Neural progenitor cell (in vitro differentiated cells): ENCODE results near the gene HDGFL2. TPM values are rescaled to one million over a fixed set of nuclear protein-coding genes. Genes with fewer than 3 reads are reported as not detected.

Experiments used
- DNase-seq: peaks from one replicate; pipeline ENCODE4 v3.0.0-alpha.2; 2016; ENCODE audit warnings: low spot score
- H2AFZ ChIP-seq: fragments of 200-600 bp; sonication (generic); replicated peaks from 2 replicates; pipeline ENCODE4 v1.6.1; 2016; ENCODE audit warnings: antibody characterized with exemption
- H3F3A ChIP-seq: fragments of 200-600 bp; sonication (generic); 2 replicates; pipeline ENCODE4 v1.6.1; 2016; ENCODE audit warnings: antibody characterized with exemption, low read depth
- H3K27ac ChIP-seq: fragments of 200-600 bp; sonication (generic); 2 replicates; pipeline ENCODE4 v1.5.1; 2016; ENCODE audit warnings: mild to moderate bottlenecking
- H3K27me3 ChIP-seq: fragments of 200-600 bp; sonication (generic); 2 replicates; pipeline ENCODE4 v1.6.1; 2016; ENCODE audit warnings: mild to moderate bottlenecking, moderate library complexity
- H3K36me3 ChIP-seq: fragments of 200-600 bp; sonication (generic); 2 replicates; pipeline ENCODE4 v1.5.1; 2016
- H3K4me1 ChIP-seq: fragments of 200-600 bp; sonication (generic); 2 replicates; pipeline ENCODE4 v1.6.1; 2016; ENCODE audit warnings: mixed run types
- H3K4me2 ChIP-seq: fragments of 200-600 bp; sonication (generic); 2 replicates; pipeline ENCODE4 v1.6.1; 2016
- H3K4me3 ChIP-seq: fragments of 200-600 bp; sonication (generic); 2 replicates; pipeline ENCODE4 v1.5.1; 2016
- H3K79me2 ChIP-seq: fragments of 200-600 bp; sonication (generic); 2 replicates; pipeline ENCODE4 v1.6.1; 2016; ENCODE audit warnings: low read depth
- H3K9ac ChIP-seq: fragments of 200-600 bp; sonication (generic); 2 replicates; pipeline ENCODE4 v1.6.1; 2016
- H3K9me3 ChIP-seq: fragments of 200-600 bp; sonication (generic); 2 replicates; pipeline ENCODE4 v1.5.1; 2016; ENCODE audit warnings: low read depth
- H4K20me1 ChIP-seq: fragments of 200-600 bp; sonication (generic); 2 replicates; pipeline ENCODE4 v1.6.1; 2016; ENCODE audit warnings: low read depth
- H3K27ac Mint-ChIP-seq: 3 replicates; pipeline ENCODE4 v1.8.0; 2021; ENCODE audit warnings: mixed read lengths
- H3K27me3 Mint-ChIP-seq: 2 replicates; pipeline ENCODE4 v1.8.0; 2022; ENCODE audit warnings: low read depth, mild to moderate bottlenecking, inconsistent platforms, moderate library complexity, mixed read lengths; ENCODE audit not compliant: insufficient read depth
- H3K36me3 Mint-ChIP-seq: 3 replicates; pipeline ENCODE4 v1.8.0; 2021; ENCODE audit warnings: mixed read lengths
- H3K4me1 Mint-ChIP-seq: 3 replicates; pipeline ENCODE4 v1.8.0; 2021; ENCODE audit warnings: mixed read lengths
- H3K4me3 Mint-ChIP-seq: 3 replicates; pipeline ENCODE4 v1.8.0; 2021; ENCODE audit warnings: mild to moderate bottlenecking, moderate library complexity, mixed read lengths
- H3K9me3 Mint-ChIP-seq: 3 replicates; pipeline ENCODE4 v1.8.0; 2020; ENCODE audit warnings: mixed read lengths
- EZH2 ChIP-seq: fragments of 200-600 bp; sonication (generic); IDR thresholded peaks from 2 replicates; pipeline ENCODE4 v1.6.1; 2017; ENCODE audit warnings: antibody characterized with exemption, mild to moderate bottlenecking, moderate library complexity
- EZH2phosphoT487 ChIP-seq: fragments of 200-600 bp; sonication (generic); IDR thresholded peaks from 2 replicates; pipeline ENCODE4 v1.6.1; 2017; ENCODE audit warnings: antibody characterized with exemption
- total RNA-seq: library from RNA; depleted of rRNA; stranded (reverse); fragments of >200 nt; gene quantifications from 2 replicates; pipeline ENCODE4 v1.2.3, GENCODE V29; 2015; ENCODE audit warnings: low replicate concordance
- TF ChIP-seq, protein P1 (sequence below): fragments of 200-600 bp; sonication (generic); IDR thresholded peaks from 2 replicates; pipeline ENCODE4 v1.5.1; 2017; ENCODE audit warnings: antibody characterized with exemption, mild to moderate bottlenecking

Gene HDGFL2
- total RNA-seq, 1 donor from 2014 or later = 36.0 TPM

DNA sequence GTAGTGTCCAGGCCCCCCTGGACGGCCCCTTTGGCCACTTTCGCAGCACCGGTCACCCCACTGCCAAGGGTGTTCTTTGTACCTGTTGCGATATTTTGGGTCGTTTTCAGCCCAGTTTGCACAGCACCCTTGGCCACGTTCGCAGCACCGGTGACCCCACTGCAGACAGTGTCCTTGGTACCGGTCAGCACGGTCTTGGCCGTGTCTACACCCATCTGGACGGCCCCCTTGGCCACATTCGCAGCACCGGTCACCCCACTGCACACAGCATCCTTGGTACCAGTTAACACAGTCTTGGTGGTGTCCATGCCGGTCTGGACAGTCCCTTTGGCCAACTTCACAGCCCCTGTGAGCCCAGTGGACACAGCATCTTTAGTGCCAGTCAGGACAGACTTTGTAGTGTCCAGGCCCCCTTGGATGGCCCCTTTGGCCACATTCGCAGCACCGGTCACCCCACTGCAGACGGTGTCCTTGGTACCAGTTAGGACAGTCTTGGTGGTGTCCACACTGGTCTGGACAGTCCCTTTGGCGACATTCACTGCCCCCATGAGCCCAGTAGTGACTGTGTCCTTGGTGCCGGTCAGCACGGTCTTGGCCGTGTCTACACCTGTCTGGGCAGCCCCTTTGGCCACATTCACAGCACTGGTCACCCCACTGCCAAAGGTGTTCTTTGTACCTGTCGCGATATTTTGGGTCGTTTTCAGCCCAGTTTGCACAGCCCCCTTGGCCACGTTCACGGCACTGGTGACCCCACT, 39.4 kb downstream of the HDGFL2 start:
- no peaks in the 10 kb centered on the region for H3K4me1 Mint-ChIP-seq

GRCh38 chr19:4512070-4512469, 40.0 kb downstream of the HDGFL2 start:
- H3K9me3 Mint-ChIP-seq = no peaks in the 10 kb centered on the region
- Histone ChIP-seq H3K27me3 (peaks cover 26% of the 10 kb centered on the region), H3K36me3 (no peaks in the 10 kb centered on the region), H3K4me2 (no peak overlapping the region), H3K4me1 (peaks cover 6% of the 10 kb centered on the region), H3F3A (no peaks in the 10 kb centered on the region), H2AFZ (no peak overlapping the region), H3K4me3 (no peak overlapping the region), H3K27ac (no peak overlapping the region), H3K9ac (no peak overlapping the region), H4K20me1 (no peaks in the 10 kb centered on the region), H3K79me2 (no peaks in the 10 kb centered on the region), H3K9me3 (no peaks in the 10 kb centered on the region)
- no peaks in the 10 kb centered on the region for H3K4me1 Mint-ChIP-seq
- DNase-seq = no peak
- H3K27ac Mint-ChIP-seq = no peak overlapping the region
- H3K27me3 Mint-ChIP-seq = peaks cover 13% of the 10 kb centered on the region
- no peak for TF ChIP-seq EZH2
- TF ChIP-seq, protein P1, sequence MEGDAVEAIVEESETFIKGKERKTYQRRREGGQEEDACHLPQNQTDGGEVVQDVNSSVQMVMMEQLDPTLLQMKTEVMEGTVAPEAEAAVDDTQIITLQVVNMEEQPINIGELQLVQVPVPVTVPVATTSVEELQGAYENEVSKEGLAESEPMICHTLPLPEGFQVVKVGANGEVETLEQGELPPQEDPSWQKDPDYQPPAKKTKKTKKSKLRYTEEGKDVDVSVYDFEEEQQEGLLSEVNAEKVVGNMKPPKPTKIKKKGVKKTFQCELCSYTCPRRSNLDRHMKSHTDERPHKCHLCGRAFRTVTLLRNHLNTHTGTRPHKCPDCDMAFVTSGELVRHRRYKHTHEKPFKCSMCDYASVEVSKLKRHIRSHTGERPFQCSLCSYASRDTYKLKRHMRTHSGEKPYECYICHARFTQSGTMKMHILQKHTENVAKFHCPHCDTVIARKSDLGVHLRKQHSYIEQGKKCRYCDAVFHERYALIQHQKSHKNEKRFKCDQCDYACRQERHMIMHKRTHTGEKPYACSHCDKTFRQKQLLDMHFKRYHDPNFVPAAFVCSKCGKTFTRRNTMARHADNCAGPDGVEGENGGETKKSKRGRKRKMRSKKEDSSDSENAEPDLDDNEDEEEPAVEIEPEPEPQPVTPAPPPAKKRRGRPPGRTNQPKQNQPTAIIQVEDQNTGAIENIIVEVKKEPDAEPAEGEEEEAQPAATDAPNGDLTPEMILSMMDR = no peak
- TF ChIP-seq EZH2phosphoT487 = no peak
- no peak overlapping the region for H3K4me3 Mint-ChIP-seq
- no peaks in the 10 kb centered on the region for H3K36me3 Mint-ChIP-seq

More for the DNA sequence above, 39.4 kb downstream of the HDGFL2 start:
- Histone ChIP-seq H3K9me3 (no peaks in the 10 kb centered on the region), H4K20me1 (no peaks in the 10 kb centered on the region), H3K27ac (no peak overlapping the region), H2AFZ (no peak overlapping the region), H3K27me3 (peaks cover 26% of the 10 kb centered on the region), H3K9ac (no peak overlapping the region), H3K4me2 (no peak overlapping the region), H3K4me3 (no peak overlapping the region), H3K36me3 (no peaks in the 10 kb centered on the region), H3F3A (no peaks in the 10 kb centered on the region), H3K79me2 (no peaks in the 10 kb centered on the region), H3K4me1 (peaks cover 1% of the 10 kb centered on the region)
- Mint-ChIP-seq H3K36me3 (no peaks in the 10 kb centered on the region), H3K27me3 (peaks cover 13% of the 10 kb centered on the region), H3K9me3 (no peaks in the 10 kb centered on the region), H3K4me3 (no peak overlapping the region), H3K27ac (no peak overlapping the region)
- TF ChIP-seq, protein P1 = no peak
- TF ChIP-seq EZH2phosphoT487 (no peak), EZH2 (no peak)
- DNase-seq = no peak

DNA sequence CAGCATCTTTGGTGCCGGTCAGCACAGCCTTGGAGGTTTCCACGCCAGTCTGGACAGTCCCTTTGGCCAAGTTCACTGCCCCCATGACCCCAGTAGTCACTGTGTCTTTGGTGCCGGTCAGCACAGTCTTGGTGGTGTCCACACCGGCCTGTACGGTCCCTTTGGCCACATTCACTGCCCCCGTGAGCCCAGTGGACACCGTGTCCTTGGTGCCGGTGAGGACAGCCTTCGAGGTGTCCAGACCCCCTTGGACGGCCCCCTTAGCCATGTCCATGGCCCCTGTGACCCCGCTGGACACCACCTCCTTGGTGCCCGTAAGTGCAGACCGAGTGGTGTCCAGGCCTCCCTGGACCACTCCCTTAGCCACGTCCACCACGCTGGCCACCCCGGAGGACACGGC, 41.2 kb downstream of the HDGFL2 start:
- Histone ChIP-seq H3K27ac (no peak overlapping the region), H2AFZ (no peak overlapping the region), H3K9ac (no peak overlapping the region), H3K4me1 (peaks cover 6% of the 10 kb centered on the region), H3K79me2 (no peaks in the 10 kb centered on the region), H4K20me1 (no peaks in the 10 kb centered on the region), H3K4me2 (no peak overlapping the region), H3K4me3 (no peak overlapping the region), H3K27me3 (peaks cover 26% of the 10 kb centered on the region), H3F3A (no peaks in the 10 kb centered on the region), H3K36me3 (no peaks in the 10 kb centered on the region), H3K9me3 (no peaks in the 10 kb centered on the region)
- H3K9me3 Mint-ChIP-seq = no peaks in the 10 kb centered on the region
- TF ChIP-seq EZH2phosphoT487 (no peak), EZH2 (no peak)
- TF ChIP-seq, protein P1 = no peak
- no peak overlapping the region for H3K4me3 Mint-ChIP-seq
- H3K4me1 Mint-ChIP-seq = no peaks in the 10 kb centered on the region
- H3K27ac Mint-ChIP-seq = no peak overlapping the region
- DNase-seq = no peak
- no peaks in the 10 kb centered on the region for H3K36me3 Mint-ChIP-seq
- peaks cover 12% of the 10 kb centered on the region for H3K27me3 Mint-ChIP-seq
